Purkinje cell (primary cell): ENCODE measurements around the gene RBM7. TPM values are rescaled to one million over a fixed set of nuclear protein-coding genes. Genes with fewer than 3 reads are reported as not detected.

ENCODE experiments used
- polyA plus RNA-seq: library from polyadenylated mRNA; unstranded; fragments of >200 nt; fragmentation: Nextera tagmentation; gene quantifications from 2 replicates; pipeline ENCODE4 v1.2.1, GENCODE V29; 2014

Gene RBM7
- polyA plus RNA-seq: 6.4 and 8.1 TPM in 2 replicates

GRCh38 chr11:114400216-114400914 is at the start of gene RBM7, which contains the start of gene C11orf71:
Gene RBM7 (plus strand): TSS chr11:114400666. CDS start chr11:114400672, 6 bp downstream.
Gene C11orf71 (minus strand): TSS chr11:114400511. CDS start chr11:114400331, 180 bp downstream.

GRCh38 chr11:114439229-114440120 is 39.0 kb downstream of the RBM7 start, which contains the start of gene REXO2:
Gene REXO2 (plus strand): TSS chr11:114439467. CDS start chr11:114439529, 62 bp downstream.

Other genes with a start within 250 kb of the RBM7 start
- gene NNMT, start 104.3 kb upstream of the RBM7 start, polyA plus RNA-seq: 4.8 TPM in 1 of 2 replicates, not detected in the other
- gene C11orf71, start 155 bp upstream of the RBM7 start, polyA plus RNA-seq: 3.1 and 3.6 TPM in 2 replicates
- gene REXO2, start 38.8 kb downstream of the RBM7 start, polyA plus RNA-seq: 58.7 and 68.7 TPM in 2 replicates
- not detected in 2 replicates for gene NXPE1, start 159.2 kb downstream of the RBM7 start, polyA plus RNA-seq
- not detected in 2 replicates for gene NXPE4, start 195.1 kb downstream of the RBM7 start, polyA plus RNA-seq